Thymus (tissue), 14 donors: ENCODE measurements around the gene MSRB1. TPM values are rescaled to one million over a fixed set of nuclear protein-coding genes. Genes with fewer than 3 reads are reported as not detected.

Experiments used
- DNase-seq, 9 donors: peaks; one replicate each; pipeline ENCODE4 v3.0.0-alpha.2; 2013; ENCODE audit warnings: low spot score in 9 of 9, low read depth in 6 of 9, missing footprints in 1 of 9
- H3K27ac ChIP-seq, 2 donors: one replicate each; pipeline ENCODE4 v1.5.1; 2013; ENCODE audit warnings: control low read depth in 1 of 2, low read depth in 1 of 2, low read length in 1 of 2, mild to moderate bottlenecking in 1 of 2, moderate library complexity in 1 of 2
- H3K27me3 ChIP-seq, 2 donors: one replicate each; pipeline ENCODE4 v1.5.1; 2013; ENCODE audit warnings: low read length in 1 of 2; ENCODE audit not compliant: control insufficient read depth in 2 of 2, insufficient read depth in 1 of 2
- H3K36me3 ChIP-seq, 2 donors: one replicate each; pipeline ENCODE4 v1.5.1; 2013; ENCODE audit warnings: low read length in 1 of 2, mild to moderate bottlenecking in 1 of 2, moderate library complexity in 1 of 2; ENCODE audit not compliant: control insufficient read depth in 2 of 2, insufficient read depth in 2 of 2
- H3K4me1 ChIP-seq, 2 donors: one replicate each; pipeline ENCODE4 v1.5.1; 2013; ENCODE audit warnings: low read length in 2 of 2; ENCODE audit not compliant: control insufficient read depth in 2 of 2, insufficient read depth in 2 of 2
- H3K4me3 ChIP-seq, 2 donors: one replicate each; pipeline ENCODE4 v1.5.1; 2013; ENCODE audit warnings: low read length in 2 of 2, control low read depth in 1 of 2, mild to moderate bottlenecking in 1 of 2
- H3K9me3 ChIP-seq, 2 donors: one replicate each; pipeline ENCODE4 v1.5.1; 2013; ENCODE audit warnings: low read length in 1 of 2, mild to moderate bottlenecking in 1 of 2; ENCODE audit not compliant: control insufficient read depth in 2 of 2, insufficient read depth in 1 of 2
- WGBS: extraction: QIAGEN DNeasy Blood & Tissue Kit; methylation state at CpG from one replicate; pipeline ENCODE4 v1.1.7; 2013; 5-methylcytosine and 5-hydroxymethylcytosine counted together
- long read RNA-seq, 10 donors: transcript quantifications; one replicate each; lab custom pipeline, GENCODE V29; 2026
- polyA plus RNA-seq: library from polyadenylated mRNA; stranded (reverse); fragments of 200-250 nt; gene quantifications from one replicate; pipeline ENCODE4 v1.2.3, GENCODE V29; 2013
- total RNA-seq: library from RNA; stranded (reverse); fragments of 120-200 nt; gene quantifications from one replicate; pipeline ENCODE4 v1.2.4, GENCODE V29; 2013
- donor health status: healthy.

The MSRB1 gene, protein sequence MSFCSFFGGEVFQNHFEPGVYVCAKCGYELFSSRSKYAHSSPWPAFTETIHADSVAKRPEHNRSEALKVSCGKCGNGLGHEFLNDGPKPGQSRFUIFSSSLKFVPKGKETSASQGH
- 10.7 TPM for total RNA-seq
- polyA plus RNA-seq: 44.2 TPM
- long read RNA-seq, donor 1, partial matches to known transcripts: 0 of 1 reads
- long read RNA-seq, donor 1, other reads (novel, unspliced or antisense): 0 of 1 reads
- long read RNA-seq, donor 2: 0 reads
- long read RNA-seq, donor 3, transcript MSRB1-201 (4 exons, 1,423 nt): major isoform, 26 of 27 reads
- long read RNA-seq, donor 3, partial matches to known transcripts: 0 of 27 reads
- long read RNA-seq, donor 3, other reads (novel, unspliced or antisense): 0 of 27 reads
- long read RNA-seq, donor 4, transcript MSRB1-201 (4 exons, 1,423 nt): major isoform, 7 of 7 reads
- long read RNA-seq, donor 4, partial matches to known transcripts: 0 of 7 reads
- long read RNA-seq, donor 4, other reads (novel, unspliced or antisense): 0 of 7 reads
- long read RNA-seq, donor 5, transcript MSRB1-201 (4 exons, 1,423 nt): major isoform, 32 of 32 reads
- long read RNA-seq, donor 5, partial matches to known transcripts: 0 of 32 reads
- long read RNA-seq, donor 5, other reads (novel, unspliced or antisense): 0 of 32 reads
- long read RNA-seq, donor 6, transcript MSRB1-201 (4 exons, 1,423 nt): major isoform, 11 of 11 reads
- long read RNA-seq, donor 6, partial matches to known transcripts: 0 of 11 reads
- long read RNA-seq, donor 6, other reads (novel, unspliced or antisense): 0 of 11 reads
- long read RNA-seq, donor 7, transcript MSRB1-201 (4 exons, 1,423 nt): major isoform, 7 of 7 reads
- long read RNA-seq, donor 7, partial matches to known transcripts: 0 of 7 reads
- long read RNA-seq, donor 7, other reads (novel, unspliced or antisense): 0 of 7 reads
- long read RNA-seq, donor 8, partial matches to known transcripts: 0 of 3 reads
- long read RNA-seq, donor 8, other reads (novel, unspliced or antisense): 0 of 3 reads
- long read RNA-seq, donor 9, transcript MSRB1-201 (4 exons, 1,423 nt): major isoform, 8 of 13 reads
- long read RNA-seq, donor 9, partial matches to known transcripts: 5 of 13 reads
- long read RNA-seq, donor 9, other reads (novel, unspliced or antisense): 0 of 13 reads
- long read RNA-seq, donor 10, transcript MSRB1-201 (4 exons, 1,423 nt): major isoform, 8 of 8 reads
- long read RNA-seq, donor 10, partial matches to known transcripts: 0 of 8 reads
- long read RNA-seq, donor 10, other reads (novel, unspliced or antisense): 0 of 8 reads

DNA sequence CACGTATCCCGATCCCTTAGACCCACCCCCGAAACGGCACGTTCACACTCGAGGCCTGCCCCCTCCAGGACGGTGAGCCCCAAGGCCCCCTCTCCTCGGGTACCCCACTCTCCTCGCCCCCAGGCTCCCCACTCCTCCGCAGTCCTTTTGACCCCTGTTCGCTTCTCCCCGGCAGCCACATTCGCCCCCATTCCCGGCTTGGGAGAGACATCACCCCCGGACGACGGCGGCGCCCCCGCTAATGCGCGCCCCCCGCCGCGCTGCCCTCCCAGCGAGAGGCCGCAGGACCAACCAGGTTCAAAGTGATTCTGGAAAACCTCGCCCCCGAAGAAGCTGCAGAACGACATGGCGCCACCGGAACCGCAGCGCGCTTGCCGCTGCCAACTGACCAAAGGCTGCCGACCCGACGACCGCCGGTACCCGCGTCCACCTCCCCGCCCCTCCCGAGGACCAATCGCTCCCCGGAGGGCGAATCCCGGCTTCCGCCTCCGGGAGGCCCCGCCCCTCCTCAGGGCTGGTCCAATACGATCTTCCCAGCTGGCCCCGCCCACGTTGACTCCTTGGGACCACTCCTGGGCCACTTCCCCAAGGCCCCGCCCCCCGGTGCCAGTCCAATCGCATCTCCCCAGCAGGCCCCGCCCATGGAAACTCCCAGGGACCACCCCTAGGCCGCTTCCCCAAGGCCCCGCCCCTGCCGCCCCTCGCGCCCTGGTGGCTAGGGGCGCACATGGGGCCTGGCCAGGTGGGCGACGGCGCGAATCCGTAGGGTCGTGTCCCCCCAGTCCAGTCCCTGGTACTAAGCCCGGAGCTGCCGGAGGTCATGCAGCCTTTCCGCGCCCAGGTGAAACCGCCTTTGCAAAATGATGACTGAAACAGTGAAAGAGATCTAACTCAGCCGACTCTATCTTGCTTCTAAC, at the start of gene MSRB1:
Gene MSRB1, minus strand, starts transcription at position 390 of the 917 bp plus-strand sequence. Its CDS starts 43 bp downstream, at position 347.
- H3K9me3 ChIP-seq: no peaks in the 10 kb centered on the region
- DNase-seq: peak; percentile 92 to 100 (median 99)
- peaks cover 0 to 7% of the 10 kb centered on the region in 2 donors for H3K27me3 ChIP-seq
- H3K4me1 ChIP-seq: peaks cover 8 to 21% of the 10 kb centered on the region in 2 donors
- H3K36me3 ChIP-seq: peaks cover 17 to 29% of the 10 kb centered on the region in 2 donors
- peak within 1 kb of the TSS; percentile 72 to 86 for H3K4me3 ChIP-seq
- 2% methylated on average over 77 of the region's 77 CpGs for WGBS
- H3K27ac ChIP-seq: peak within 1 kb of the TSS; percentile 26 to 78

DNA sequence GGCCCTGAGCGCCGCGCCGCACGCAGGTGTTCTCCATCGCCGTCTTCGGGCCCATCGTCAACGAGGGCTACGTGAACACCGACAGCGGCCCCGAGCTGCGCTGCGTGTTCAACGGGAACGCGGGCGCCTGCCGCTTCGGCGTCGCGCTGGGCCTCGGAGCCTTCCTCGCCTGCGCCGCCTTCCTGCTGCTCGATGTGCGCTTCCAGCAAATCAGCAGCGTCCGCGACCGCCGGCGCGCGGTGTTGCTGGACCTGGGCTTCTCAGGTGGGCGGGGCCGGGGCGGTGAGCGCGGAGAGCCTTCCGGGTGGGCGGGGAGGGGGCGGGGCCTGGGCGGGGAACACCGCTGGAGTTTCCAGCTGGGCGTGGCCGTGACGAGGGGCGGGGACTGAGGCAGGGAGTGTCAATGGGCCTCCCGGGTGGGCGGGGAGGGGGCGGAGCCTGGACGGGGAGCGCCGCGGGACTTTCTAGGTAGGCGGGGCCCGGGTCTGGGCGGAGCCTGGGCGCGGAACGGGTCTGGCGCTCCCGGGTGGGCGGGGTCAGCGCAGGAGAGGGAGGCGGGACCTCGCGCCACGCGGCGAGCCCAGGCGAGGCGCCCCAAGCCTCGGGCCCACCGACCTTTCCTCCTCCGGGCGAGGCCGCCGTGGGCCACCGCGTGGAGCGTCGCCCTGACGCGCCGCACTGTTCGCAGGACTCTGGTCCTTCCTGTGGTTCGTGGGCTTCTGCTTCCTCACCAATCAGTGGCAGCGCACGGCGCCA, 49.1 kb upstream of the MSRB1 start:
- Histone ChIP-seq H3K4me1 (peaks cover 13 to 19% of the 10 kb centered on the region in 2 donors), H3K36me3 (peaks cover 2 to 6% of the 10 kb centered on the region in 2 donors), H3K9me3 (peaks cover 1 to 13% of the 10 kb centered on the region in 2 donors), H3K4me3 (peak overlapping the region; percentile 18 to 57), H3K27me3 (peaks cover 45 to 60% of the 10 kb centered on the region in 2 donors), H3K27ac (peak overlapping the region in 1 of 2 donors; percentile 53)
- 4% methylated on average over 96 of the region's 96 CpGs for WGBS
- DNase-seq: peak; percentile 62 to 93 (median 86)

DNA sequence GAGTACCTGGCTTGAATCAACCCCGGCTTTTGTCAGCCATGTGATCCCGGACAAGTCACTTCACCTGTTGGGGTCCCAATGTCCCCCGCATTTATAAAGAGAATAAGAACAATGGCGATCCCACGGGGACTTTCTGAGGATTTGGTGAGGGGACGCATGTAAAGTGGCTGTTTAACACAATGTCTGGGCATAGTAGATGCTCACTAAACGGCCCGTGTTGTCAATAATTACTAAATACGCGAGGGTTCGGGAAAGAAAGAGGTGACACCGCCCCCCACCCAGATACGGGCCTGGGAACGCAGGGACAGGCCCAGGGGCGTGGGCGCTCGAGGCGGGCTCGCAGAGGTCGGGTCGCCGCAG, 48.6 kb upstream of the MSRB1 start:
- peaks cover 1 to 13% of the 10 kb centered on the region in 2 donors for H3K9me3 ChIP-seq
- H3K36me3 ChIP-seq: peaks cover under 1 to 2% of the 10 kb centered on the region in 2 donors
- 15% methylated on average over 22 of the region's 22 CpGs for WGBS
- peak overlapping the region in 1 of 2 donors; percentile 53 for H3K27ac ChIP-seq
- H3K4me3 ChIP-seq: peak overlapping the region; percentile 18 to 57
- peaks cover 13 to 19% of the 10 kb centered on the region in 2 donors for H3K4me1 ChIP-seq
- DNase-seq: no peak
- H3K27me3 ChIP-seq: peaks cover 46 to 65% of the 10 kb centered on the region in 2 donors

DNA sequence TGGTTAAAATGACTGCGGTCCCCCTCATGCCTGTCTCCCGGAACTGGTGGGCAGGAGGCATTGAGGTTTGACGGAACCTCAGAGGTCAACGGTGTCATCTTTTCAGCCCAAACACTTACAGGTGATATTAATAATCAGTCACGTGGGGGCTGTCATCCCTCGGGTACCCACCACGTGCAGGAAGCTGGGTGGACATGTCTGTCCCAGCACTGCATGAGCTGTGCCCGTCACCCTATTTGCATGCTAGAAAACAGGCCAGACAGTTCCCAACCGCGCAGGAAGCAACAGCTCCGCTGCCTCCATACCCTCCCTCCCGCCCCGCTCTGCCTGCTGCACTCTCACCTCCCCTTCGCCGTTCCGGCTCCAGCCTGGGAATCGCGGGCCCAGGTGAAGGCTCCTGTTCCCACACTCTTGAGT, 48.1 kb upstream of the MSRB1 start:
- peaks cover 46 to 65% of the 10 kb centered on the region in 2 donors for H3K27me3 ChIP-seq
- peaks cover 1 to 13% of the 10 kb centered on the region in 2 donors for H3K9me3 ChIP-seq
- 3% methylated on average over 18 of the region's 18 CpGs for WGBS
- peaks cover 3 to 6% of the 10 kb centered on the region in 2 donors for H3K36me3 ChIP-seq
- peak in 1 of 9 donors; percentile 52 for DNase-seq
- H3K4me3 ChIP-seq: peak overlapping the region; percentile 18 to 57
- no peak overlapping the region for H3K27ac ChIP-seq
- H3K4me1 ChIP-seq: peaks cover 13 to 19% of the 10 kb centered on the region in 2 donors

DNA sequence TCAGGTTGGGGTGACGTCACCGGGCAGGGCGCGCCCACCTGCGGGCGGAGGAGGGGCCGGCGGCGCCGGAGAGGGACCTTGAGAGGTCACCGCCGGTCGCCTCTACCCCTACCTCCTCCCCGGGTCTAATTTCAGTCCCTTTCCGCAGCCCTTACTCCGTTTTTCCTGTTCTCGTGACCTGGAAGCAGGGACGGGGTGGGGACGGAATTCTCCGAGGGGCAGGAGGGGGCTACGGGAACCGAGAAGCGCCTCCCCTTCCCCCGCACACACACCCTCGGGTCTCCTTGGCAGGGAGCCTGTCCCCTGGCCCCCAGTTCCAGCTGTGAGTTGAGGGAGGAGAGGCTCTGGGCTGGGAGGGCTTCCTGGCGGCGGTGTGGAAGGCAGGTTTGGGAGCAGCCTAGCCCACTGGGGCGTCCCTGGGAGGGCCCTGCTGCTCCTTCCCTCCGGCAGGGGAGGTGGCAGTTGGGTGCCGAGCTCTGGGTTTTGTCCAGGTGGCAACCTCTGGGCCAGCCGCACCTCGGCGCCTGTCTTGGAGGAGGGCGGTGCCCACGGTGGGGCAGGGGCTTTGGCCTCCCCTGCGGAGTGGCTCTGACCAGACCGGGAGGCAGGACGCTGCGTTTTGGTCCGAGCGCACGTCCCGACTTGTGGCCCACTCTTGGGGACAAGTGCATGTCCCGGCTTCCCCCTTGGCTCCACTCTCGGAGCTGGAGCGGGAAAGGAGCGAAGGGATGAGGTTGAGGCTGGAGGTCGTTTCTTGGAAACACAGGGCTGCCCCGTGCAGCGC, 47.5 kb upstream of the MSRB1 start:
- WGBS: 4% methylated on average over 50 of the region's 50 CpGs
- no peak for DNase-seq
- Histone ChIP-seq H3K4me3 (peak overlapping the region in 1 of 2 donors; percentile 38), H3K27me3 (peaks cover 46 to 65% of the 10 kb centered on the region in 2 donors), H3K9me3 (peaks cover 1 to 13% of the 10 kb centered on the region in 2 donors), H3K36me3 (peaks cover 8 to 9% of the 10 kb centered on the region in 2 donors), H3K4me1 (peaks cover 13 to 19% of the 10 kb centered on the region in 2 donors), H3K27ac (no peak overlapping the region)

DNA sequence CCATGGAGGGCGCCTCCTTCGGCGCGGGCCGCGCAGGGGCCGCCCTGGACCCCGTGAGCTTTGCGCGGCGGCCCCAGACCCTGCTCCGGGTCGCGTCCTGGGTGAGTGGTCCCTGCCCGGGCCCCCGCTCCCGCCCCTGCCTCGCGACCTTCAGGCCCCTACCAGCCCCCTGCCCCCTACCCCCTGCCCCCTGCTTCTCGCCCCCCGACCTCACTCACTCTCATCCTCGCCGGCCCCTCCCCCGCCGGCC, 47.0 kb upstream of the MSRB1 start:
- peaks cover 1 to 13% of the 10 kb centered on the region in 2 donors for H3K9me3 ChIP-seq
- WGBS: 3% methylated on average over 25 of the region's 25 CpGs
- H3K4me1 ChIP-seq: peaks cover 13 to 24% of the 10 kb centered on the region in 2 donors
- DNase-seq: no peak
- H3K4me3 ChIP-seq: peak overlapping the region in 1 of 2 donors; percentile 38
- peaks cover 46 to 66% of the 10 kb centered on the region in 2 donors for H3K27me3 ChIP-seq
- H3K36me3 ChIP-seq: peaks cover 8 to 9% of the 10 kb centered on the region in 2 donors
- no peak overlapping the region for H3K27ac ChIP-seq
